Measurements from ENCODE around the gene COG7.

COG7 gene

GRCh38 chr16:23359092-23359760, 93.8 kb downstream of the COG7 start:
- no peak for DNase-seq (ENCODE audit: low read depth in 2 of 2)

DNA sequence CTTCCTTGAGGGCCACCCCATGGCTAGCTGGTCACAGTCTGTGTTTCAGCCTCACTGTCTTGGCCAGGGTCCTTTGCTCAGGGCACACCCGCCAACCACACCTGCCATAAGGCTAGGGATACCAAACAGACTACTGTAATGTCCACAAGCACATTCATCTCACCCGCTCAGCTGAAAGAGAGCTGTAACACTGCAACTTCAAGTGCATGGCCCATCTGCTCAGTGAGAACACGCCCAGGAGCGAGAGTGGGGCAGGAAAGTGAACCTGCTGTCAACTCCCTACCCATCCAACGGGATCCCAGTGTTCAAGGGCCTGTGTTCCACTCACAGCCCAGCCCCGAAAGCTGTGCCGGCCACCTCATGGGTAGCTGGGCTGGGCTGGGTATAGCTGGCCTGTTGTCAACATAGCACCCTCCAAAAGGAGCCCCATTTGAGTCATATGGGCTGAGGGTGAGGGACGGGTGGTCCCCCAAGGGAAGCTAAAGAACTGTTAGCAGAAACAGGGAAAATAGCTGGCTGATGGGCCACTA, 95.2 kb downstream of the COG7 start:
- no peak for DNase-seq (ENCODE audit: low read depth in 2 of 2)

DNA sequence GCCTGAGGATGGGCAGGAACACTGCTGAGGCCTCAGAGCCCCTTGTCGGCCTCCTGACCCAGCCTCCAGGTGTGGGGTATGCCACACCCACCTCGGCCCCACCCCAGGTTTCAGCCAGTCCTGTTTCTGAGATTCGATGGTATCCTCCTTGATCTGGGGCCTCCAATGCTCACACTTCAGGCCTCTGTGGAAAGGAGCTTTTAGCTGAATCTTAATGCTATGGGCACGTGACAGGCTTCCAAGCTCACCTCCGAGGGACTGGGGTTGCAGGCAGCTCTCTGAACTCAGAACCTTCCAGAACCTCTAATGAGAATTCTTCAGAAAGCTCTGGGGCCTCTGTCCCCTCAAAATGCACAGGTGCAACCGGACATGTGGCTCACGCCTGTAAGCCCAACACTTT, 96.0 kb downstream of the COG7 start:
- DNase-seq (ENCODE audit: low read depth in 2 of 2) = no peak

GRCh38 chr16:23355106-23355670, 97.8 kb downstream of the COG7 start:
- DNase-seq (ENCODE audit: low read depth in 2 of 2) = no peak

DNA sequence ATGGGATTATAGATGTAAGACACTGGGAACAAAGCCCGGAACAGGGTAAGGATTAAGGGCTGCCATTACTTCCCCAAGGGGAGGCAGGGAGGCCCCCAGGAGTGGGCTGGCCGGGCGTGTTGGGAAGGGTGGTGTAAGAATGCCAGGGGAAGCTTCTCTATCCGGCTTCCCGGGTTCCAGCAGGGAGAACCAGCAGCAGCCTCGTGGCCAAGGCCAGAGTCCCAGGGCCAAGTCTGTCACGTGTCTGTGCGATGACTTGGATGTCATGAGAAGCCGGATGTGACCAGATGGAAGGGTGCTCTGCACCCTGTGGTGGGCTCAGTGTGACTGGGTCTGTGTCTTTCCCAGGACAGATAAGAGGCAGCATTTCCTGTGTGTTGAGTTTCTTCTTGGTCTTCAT, 98.7 kb downstream of the COG7 start:
- no peak for DNase-seq (ENCODE audit: low read depth in 2 of 2)

DNA sequence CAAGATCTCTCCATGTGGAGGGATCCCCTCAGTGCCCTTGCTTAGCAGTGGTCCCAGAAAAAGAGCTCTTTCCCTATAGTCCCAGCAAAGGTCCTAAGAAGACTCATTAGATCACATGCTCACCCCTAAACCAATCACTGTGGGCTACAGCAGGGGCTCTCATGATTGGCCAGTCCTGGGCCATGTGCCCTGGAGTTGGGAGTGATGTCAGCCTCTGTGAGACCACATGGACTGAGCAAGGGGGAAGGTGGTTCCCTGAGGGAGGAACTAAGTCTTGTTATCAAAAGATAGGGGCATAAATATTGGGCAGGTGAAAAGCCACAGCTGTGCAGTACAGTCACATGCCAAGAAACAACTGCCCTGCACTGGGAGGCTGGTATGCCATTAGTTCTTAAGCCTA, 99.5 kb downstream of the COG7 start:
- DNase-seq (ENCODE audit: low read depth in 2 of 2) = no peak

GRCh38 chr16:23351360-23351759, 101.6 kb downstream of the COG7 start:
- DNase-seq (ENCODE audit: low read depth in 2 of 2) = no peak

DNA sequence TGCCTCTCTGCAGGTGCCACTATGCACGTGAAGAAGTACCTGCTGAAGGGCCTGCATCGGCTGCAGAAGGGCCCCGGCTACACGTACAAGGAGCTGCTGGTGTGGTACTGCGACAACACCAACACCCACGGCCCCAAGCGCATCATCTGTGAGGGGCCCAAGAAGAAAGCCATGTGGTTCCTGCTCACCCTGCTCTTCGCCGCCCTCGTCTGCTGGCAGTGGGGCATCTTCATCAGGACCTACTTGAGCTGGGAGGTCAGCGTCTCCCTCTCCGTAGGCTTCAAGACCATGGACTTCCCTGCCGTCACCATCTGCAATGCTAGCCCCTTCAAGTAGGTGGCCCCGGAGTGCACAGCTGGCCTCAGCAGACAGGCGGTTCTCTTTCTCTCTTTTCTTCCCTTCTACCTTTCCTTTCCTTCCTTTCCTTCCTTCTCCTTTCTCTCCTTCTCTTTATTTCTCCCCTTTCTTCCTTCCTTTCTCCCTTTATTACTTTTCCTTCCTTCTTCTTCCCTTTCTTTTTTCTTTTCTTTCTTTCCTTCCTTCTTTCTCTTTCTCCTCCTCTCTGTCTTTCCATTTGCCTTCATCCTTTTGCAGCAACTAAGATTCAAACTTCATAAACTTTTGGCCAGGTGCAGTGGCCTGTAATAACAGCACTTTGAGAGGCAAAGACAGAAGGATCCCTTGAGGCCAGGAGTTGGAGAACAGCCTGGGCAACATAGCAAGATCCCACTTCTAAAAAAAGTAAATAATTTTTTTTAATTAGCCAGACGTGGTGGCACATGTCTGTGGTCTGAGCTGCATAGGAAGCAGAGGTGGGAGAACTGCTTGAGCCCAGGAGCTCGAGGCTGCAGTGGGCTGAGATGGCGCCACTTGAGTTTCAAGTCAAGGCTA, 104.2 kb downstream of the COG7 start:
- no peak for DNase-seq (ENCODE audit: low read depth in 2 of 2)

GRCh38 chr16:23345237-23345636, 107.8 kb downstream of the COG7 start:
- no peak for DNase-seq (ENCODE audit: low read depth in 2 of 2)

GRCh38 chr16:23343643-23344612, 109.1 kb downstream of the COG7 start:
- DNase-seq (ENCODE audit: low read depth in 2 of 2) = no peak

DNA sequence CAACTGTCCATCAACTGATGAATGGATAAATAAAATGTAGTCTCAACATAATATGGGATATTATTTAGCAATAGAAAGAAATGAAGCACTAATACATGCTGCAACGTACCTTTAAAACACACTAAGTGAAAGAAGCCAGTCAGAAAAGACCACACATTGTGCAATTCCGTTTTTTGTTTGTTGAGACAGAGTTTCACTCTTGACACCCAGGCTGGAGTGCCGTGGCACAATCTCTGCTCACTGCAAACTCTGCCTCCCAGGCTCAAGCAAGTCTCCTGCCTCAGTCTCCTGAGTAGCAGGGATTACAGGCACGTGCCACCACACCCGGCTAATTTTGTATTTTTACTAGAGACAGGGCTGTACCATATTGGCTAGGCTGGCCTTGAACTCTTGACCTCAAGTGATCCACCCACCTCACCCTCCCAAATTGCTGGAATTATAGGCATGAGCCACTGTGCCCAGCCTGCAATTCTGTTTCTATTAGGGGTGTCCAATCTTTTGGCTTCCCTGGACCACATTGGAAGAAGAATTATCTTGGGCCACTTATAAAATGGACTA, 110.8 kb downstream of the COG7 start:
- DNase-seq (ENCODE audit: low read depth in 2 of 2) = no peak

- no peak for DNase-seq (ENCODE audit: low read depth in 2 of 2)
Measured at GRCh38 chr16:23339787-23340186, 113.2 kb downstream of the COG7 start.

All from stimulated activated CD4-positive, alpha-beta T cell treated with anti-CD3 and anti-CD28 coated beads, Interleukin-1b, Interleukin-23, amount 100 ng/mL, for 1 hour (primary cell).